GM12878 (cell line): ENCODE measurements around the gene RPL36. TPM values are rescaled to one million over a fixed set of nuclear protein-coding genes. Genes with fewer than 3 reads are reported as not detected.

Experiments
- polyA plus RNA-seq, 11 experiments: library from polyadenylated mRNA; depleted of rRNA in 4 of 11; unstranded in 6 of 11; stranded (reverse) in 5 of 11; fragments of >200 nt; fragmentation: Nextera tagmentation in 4 of 11; fragmentation: Illumina TruSeq in 1 of 11; extraction: Ambion mirVana in 4 of 11; extraction: Trizol in 1 of 11; gene quantifications; 1 replicate in 1 of 11; 2 replicates in 10 of 11; pipeline versions ENCODE4 v1.2.1 to v1.2.3, GENCODE V29; 2011 to 2016; ENCODE audit warnings: inconsistent platforms in 2 of 11, missing spikeins in 2 of 11, low read depth in 1 of 11
- total RNA-seq, 4 experiments: library from RNA; depleted of rRNA in 3 of 4; stranded (reverse); fragments of >200 nt in 3 of 4; fragmentation: Illumina TruSeq in 1 of 4; extraction: Trizol in 1 of 4; gene quantifications; 2 replicates each; pipeline versions ENCODE4 v1.2.1 to v1.2.3, GENCODE V29; 2013 to 2021

Gene RPL36
- total and polyA plus RNA-seq, 10 of the 15 experiments (the other 5 are each of a cell fraction or from before 2014, with no cell fraction given): 374 to 4,942 (median 2,053) TPM

Other genes starting within 250 kb of the RPL36 start
Only the 7 nearest of the 17 such genes appear.
- 30.3 and 36.3 TPM in 2 replicates for gene SAFB2, start 67.5 kb upstream of the RPL36 start, total RNA-seq (2014; rRNA removed)
- gene SAFB2, start 67.5 kb upstream of the RPL36 start, total RNA-seq (2014; rRNA removed; fragmentation: Illumina TruSeq; extraction: Trizol): 33.3 and 34.5 TPM in 2 replicates
- 78.3 and 89.2 TPM in 2 replicates for gene SAFB2, start 67.5 kb upstream of the RPL36 start, total RNA-seq (2021)
- 26.5 and 27.7 TPM in 2 replicates for gene SAFB2, start 67.5 kb upstream of the RPL36 start, polyA plus RNA-seq (2011; rRNA removed)
- gene SAFB2, start 67.5 kb upstream of the RPL36 start, polyA plus RNA-seq (2014; fragmentation: Illumina TruSeq; extraction: Trizol): 49.6 and 53.2 TPM in 2 replicates
- 10 to 100 TPM in 1 of 2 experiments, 1 to 10 TPM in 1; 4.5 to 24.6 TPM for gene SAFB2, start 67.5 kb upstream of the RPL36 start, polyA plus RNA-seq (2014; fragmentation: Nextera tagmentation; extraction: Ambion mirVana)
- gene SAFB2, start 67.5 kb upstream of the RPL36 start, polyA plus RNA-seq (2014; rRNA removed): 52.7 and 57.8 TPM in 2 replicates
- gene SAFB2, start 67.5 kb upstream of the RPL36 start, polyA plus RNA-seq (2016; fragmentation: Nextera tagmentation; extraction: Ambion mirVana): 10 to 100 TPM; 70.0 to 74.1 TPM
- 45.0 and 55.9 TPM in 2 replicates for gene SAFB, start 67.2 kb upstream of the RPL36 start, total RNA-seq (2014; rRNA removed)
- gene SAFB, start 67.2 kb upstream of the RPL36 start, total RNA-seq (2014; rRNA removed; fragmentation: Illumina TruSeq; extraction: Trizol): 49.2 and 53.0 TPM in 2 replicates
- gene SAFB, start 67.2 kb upstream of the RPL36 start, total RNA-seq (2021): 110 and 122 TPM in 2 replicates
- 54.9 and 62.1 TPM in 2 replicates for gene SAFB, start 67.2 kb upstream of the RPL36 start, polyA plus RNA-seq (2011; rRNA removed)
- gene SAFB, start 67.2 kb upstream of the RPL36 start, polyA plus RNA-seq (2014; fragmentation: Illumina TruSeq; extraction: Trizol): 66.6 and 70.3 TPM in 2 replicates
- gene SAFB, start 67.2 kb upstream of the RPL36 start, polyA plus RNA-seq (2014; fragmentation: Nextera tagmentation; extraction: Ambion mirVana): 1 to 10 TPM; 1.6 to 2.9 TPM
- gene SAFB, start 67.2 kb upstream of the RPL36 start, polyA plus RNA-seq (2014; rRNA removed): 114 and 122 TPM in 2 replicates
- gene SAFB, start 67.2 kb upstream of the RPL36 start, polyA plus RNA-seq (2016; fragmentation: Nextera tagmentation; extraction: Ambion mirVana): 100 to 1,000 TPM; 126 to 131 TPM
- gene MICOS13, start 9.8 kb upstream of the RPL36 start, total RNA-seq (2014; rRNA removed): 177 and 211 TPM in 2 replicates
- gene MICOS13, start 9.8 kb upstream of the RPL36 start, total RNA-seq (2014; rRNA removed; fragmentation: Illumina TruSeq; extraction: Trizol): 34.9 and 41.2 TPM in 2 replicates
- 61.1 and 61.3 TPM in 2 replicates for gene MICOS13, start 9.8 kb upstream of the RPL36 start, total RNA-seq (2021)
- gene MICOS13, start 9.8 kb upstream of the RPL36 start, polyA plus RNA-seq (2011; rRNA removed): 12.4 and 24.3 TPM in 2 replicates
- gene MICOS13, start 9.8 kb upstream of the RPL36 start, polyA plus RNA-seq (2014; fragmentation: Illumina TruSeq; extraction: Trizol): 3.5 and 16.8 TPM in 2 replicates
- gene MICOS13, start 9.8 kb upstream of the RPL36 start, polyA plus RNA-seq (2014; fragmentation: Nextera tagmentation; extraction: Ambion mirVana): 10 to 100 TPM in 1 of 2 experiments, 1 to 10 TPM in 1; 9.4 to 38.1 TPM
- 119 and 171 TPM in 2 replicates for gene MICOS13, start 9.8 kb upstream of the RPL36 start, polyA plus RNA-seq (2014; rRNA removed)
- gene MICOS13, start 9.8 kb upstream of the RPL36 start, polyA plus RNA-seq (2016; fragmentation: Nextera tagmentation; extraction: Ambion mirVana): 100 to 1,000 TPM; 113 to 118 TPM
- gene HSD11B1L, start 9.3 kb upstream of the RPL36 start, total RNA-seq (2014; rRNA removed): 1.2 and 1.7 TPM in 2 replicates
- gene HSD11B1L, start 9.3 kb upstream of the RPL36 start, total RNA-seq (2014; rRNA removed; fragmentation: Illumina TruSeq; extraction: Trizol): 0.49 and 0.55 TPM in 2 replicates
- gene HSD11B1L, start 9.3 kb upstream of the RPL36 start, total RNA-seq (2021): 1.1 and 1.5 TPM in 2 replicates
- 0.84 TPM in 2 replicates for gene HSD11B1L, start 9.3 kb upstream of the RPL36 start, polyA plus RNA-seq (2011; rRNA removed)
- 0.29 TPM in 1 of 2 replicates, not detected in the other for gene HSD11B1L, start 9.3 kb upstream of the RPL36 start, polyA plus RNA-seq (2014; fragmentation: Illumina TruSeq; extraction: Trizol)
- under 1 TPM in 1 of 2 experiments, not detected in 1; 0.35 TPM for gene HSD11B1L, start 9.3 kb upstream of the RPL36 start, polyA plus RNA-seq (2014; fragmentation: Nextera tagmentation; extraction: Ambion mirVana)
- 1.0 and 1.6 TPM in 2 replicates for gene HSD11B1L, start 9.3 kb upstream of the RPL36 start, polyA plus RNA-seq (2014; rRNA removed)
- 1 to 10 TPM; 1.1 to 1.8 TPM for gene HSD11B1L, start 9.3 kb upstream of the RPL36 start, polyA plus RNA-seq (2016; fragmentation: Nextera tagmentation; extraction: Ambion mirVana)
- 85.0 and 92.7 TPM in 2 replicates for gene LONP1, start 29.9 kb downstream of the RPL36 start, total RNA-seq (2014; rRNA removed)
- 38.6 and 44.0 TPM in 2 replicates for gene LONP1, start 29.9 kb downstream of the RPL36 start, total RNA-seq (2014; rRNA removed; fragmentation: Illumina TruSeq; extraction: Trizol)
- 136 and 137 TPM in 2 replicates for gene LONP1, start 29.9 kb downstream of the RPL36 start, total RNA-seq (2021)
- gene LONP1, start 29.9 kb downstream of the RPL36 start, polyA plus RNA-seq (2011; rRNA removed): 31.3 and 51.1 TPM in 2 replicates
- gene LONP1, start 29.9 kb downstream of the RPL36 start, polyA plus RNA-seq (2014; fragmentation: Illumina TruSeq; extraction: Trizol): 8.2 and 35.5 TPM in 2 replicates
- gene LONP1, start 29.9 kb downstream of the RPL36 start, polyA plus RNA-seq (2014; fragmentation: Nextera tagmentation; extraction: Ambion mirVana): 1 to 10 TPM in 1 of 2 experiments, under 1 TPM in 1; 0.61 to 3.2 TPM
- 67.8 and 92.2 TPM in 2 replicates for gene LONP1, start 29.9 kb downstream of the RPL36 start, polyA plus RNA-seq (2014; rRNA removed)
- 100 to 1,000 TPM in 1 of 2 experiments, 10 to 100 TPM in 1; 86.5 to 100 TPM for gene LONP1, start 29.9 kb downstream of the RPL36 start, polyA plus RNA-seq (2016; fragmentation: Nextera tagmentation; extraction: Ambion mirVana)
- not detected in 2 replicates for gene CATSPERD, start 30.3 kb downstream of the RPL36 start, total RNA-seq (2014; rRNA removed)
- not detected in 2 replicates for gene CATSPERD, start 30.3 kb downstream of the RPL36 start, total RNA-seq (2014; rRNA removed; fragmentation: Illumina TruSeq; extraction: Trizol)
- gene CATSPERD, start 30.3 kb downstream of the RPL36 start, total RNA-seq (2021): 0.10 TPM in 1 of 2 replicates, not detected in the other
- 0.11 TPM in 1 of 2 replicates, not detected in the other for gene CATSPERD, start 30.3 kb downstream of the RPL36 start, polyA plus RNA-seq (2011; rRNA removed)
- not detected in 2 replicates for gene CATSPERD, start 30.3 kb downstream of the RPL36 start, polyA plus RNA-seq (2014; fragmentation: Illumina TruSeq; extraction: Trizol)
- gene CATSPERD, start 30.3 kb downstream of the RPL36 start, polyA plus RNA-seq (2014; fragmentation: Nextera tagmentation; extraction: Ambion mirVana): under 1 TPM in 1 of 2 experiments, not detected in 1; 0.02 TPM
- gene CATSPERD, start 30.3 kb downstream of the RPL36 start, polyA plus RNA-seq (2014; rRNA removed): 0.06 TPM in 1 of 2 replicates, not detected in the other
- under 1 TPM; 0.21 to 0.38 TPM for gene CATSPERD, start 30.3 kb downstream of the RPL36 start, polyA plus RNA-seq (2016; fragmentation: Nextera tagmentation; extraction: Ambion mirVana)
- 2.2 and 2.8 TPM in 2 replicates for gene PRR22, start 94.5 kb downstream of the RPL36 start, total RNA-seq (2014; rRNA removed)
- gene PRR22, start 94.5 kb downstream of the RPL36 start, total RNA-seq (2014; rRNA removed; fragmentation: Illumina TruSeq; extraction: Trizol): 0.31 and 0.32 TPM in 2 replicates
- 2.5 and 3.1 TPM in 2 replicates for gene PRR22, start 94.5 kb downstream of the RPL36 start, total RNA-seq (2021)
- gene PRR22, start 94.5 kb downstream of the RPL36 start, polyA plus RNA-seq (2011; rRNA removed): 0.37 and 0.81 TPM in 2 replicates
- gene PRR22, start 94.5 kb downstream of the RPL36 start, polyA plus RNA-seq (2014; fragmentation: Illumina TruSeq; extraction: Trizol): 0.34 TPM in 1 of 2 replicates, not detected in the other
- not detected for gene PRR22, start 94.5 kb downstream of the RPL36 start, polyA plus RNA-seq (2014; fragmentation: Nextera tagmentation; extraction: Ambion mirVana)
- gene PRR22, start 94.5 kb downstream of the RPL36 start, polyA plus RNA-seq (2014; rRNA removed): 4.4 and 5.4 TPM in 2 replicates
- 1 to 10 TPM; 1.2 to 1.4 TPM for gene PRR22, start 94.5 kb downstream of the RPL36 start, polyA plus RNA-seq (2016; fragmentation: Nextera tagmentation; extraction: Ambion mirVana)